Tibial nerve (tissue), 4 donors: ENCODE data around the gene SPACA4. TPM values are rescaled to one million over a fixed set of nuclear protein-coding genes. Genes with fewer than 3 reads are reported as not detected.
"Not testable (repeated sequence)": the region's sequence is repeated elsewhere in the genome, so short reads cannot be mapped to it uniquely, and the experiment has no call there.

ENCODE experiments used
- DNase-seq, 2 donors: peaks; one replicate each; pipeline ENCODE4 v3.0.0-alpha.2; 2019; ENCODE audit warnings: low spot score in 2 of 2
- H3K27ac ChIP-seq, 4 donors: fragments of 200-600 bp; sonication (generic) in 3 of 4; one replicate each; pipeline ENCODE4 v1.5.1; 2017 to 2019; ENCODE audit warnings: mild to moderate bottlenecking in 1 of 4
- H3K27me3 ChIP-seq, 2 donors: fragments of 200-600 bp; sonication (generic) in 1 of 2; one replicate each; pipeline versions ENCODE4 v1.5.1 to v1.6.0; 2017 to 2019
- H3K36me3 ChIP-seq, 3 donors: fragments of 200-600 bp; sonication (generic); one replicate each; pipeline ENCODE4 v1.5.1; 2018 to 2019
- H3K4me1 ChIP-seq, 4 donors: fragments of 200-600 bp; sonication (generic) in 3 of 4; one replicate each; pipeline ENCODE4 v1.5.1; 2017 to 2019
- H3K4me3 ChIP-seq, 4 donors: fragments of 200-600 bp; sonication (generic) in 3 of 4; one replicate each; pipeline ENCODE4 v1.5.1; 2017 to 2019; ENCODE audit warnings: mild to moderate bottlenecking in 1 of 4, moderate library complexity in 1 of 4
- H3K9me3 ChIP-seq, 4 donors: fragments of 200-600 bp; sonication (generic) in 3 of 4; one replicate each; pipeline ENCODE4 v1.5.1; 2017 to 2019
- CTCF ChIP-seq, 5 experiments: fragments of 200-600 bp in 3 of 5; fragments of 450-650 bp in 2 of 5; sonication (generic) in 3 of 5; IDR thresholded peaks; one replicate each; pipeline ENCODE4 v1.5.1; 2016 to 2019; ENCODE audit warnings: antibody characterized with exemption in 5 of 5, mild to moderate bottlenecking in 3 of 5, moderate library complexity in 2 of 5
- EP300 ChIP-seq, 2 donors: sonication (generic); formaldehyde crosslinking; IDR thresholded peaks; one replicate each; pipeline ENCODE4 v1.6.1; 2017; ENCODE audit warnings: antibody characterized with exemption in 2 of 2, mild to moderate bottlenecking in 1 of 2
- POLR2A ChIP-seq, 2 donors: fragments of 450-650 bp; IDR thresholded peaks; one replicate each; pipeline ENCODE4 v1.6.1; 2017; ENCODE audit warnings: antibody characterized with exemption in 2 of 2, mild to moderate bottlenecking in 2 of 2, moderate library complexity in 2 of 2
- WGBS, 2 donors: methylation state at CpG; one replicate each; pipeline ENCODE4 v1.1.5; 2018; 5-methylcytosine and 5-hydroxymethylcytosine counted together
- total RNA-seq, 4 donors: library from RNA; depleted of rRNA; stranded (reverse); fragments of >200 nt; gene quantifications; one replicate each; pipeline ENCODE4 v1.1.0, GENCODE V29; 2016

Gene SPACA4
- total RNA-seq, 4 donors from 2014 or later, result not detected

GRCh38 chr19:48629599-48630295, 23.2 kb downstream of the SPACA4 start:
- H3K27me3 ChIP-seq, result no peaks in the 10 kb centered on the region
- WGBS, 2 donors, result 43 to 50% methylated on average over 30 to 39 of the region's 48 CpGs
- peaks cover 0 to 71% (median 0%) of the 10 kb centered on the region in 3 donors for H3K36me3 ChIP-seq
- peak overlapping the region; percentile 57 to 81 (median 78) for H3K27ac ChIP-seq
- H3K4me3 ChIP-seq, result no peak overlapping the region
- no peak for TF ChIP-seq EP300 (IDR thresholded peaks at IDR 0.05)
- peak in 1 of 2 donors; percentile 8 for TF ChIP-seq POLR2A (IDR thresholded peaks at IDR 0.05)
- TF ChIP-seq CTCF (IDR thresholded peaks at IDR 0.05), result no peak
- H3K9me3 ChIP-seq, result no peaks in the 10 kb centered on the region
- DNase-seq, result no peak
- peaks cover 0 to 76% (median 39%) of the 10 kb centered on the region in 4 donors for H3K4me1 ChIP-seq

- DNase-seq, result no peak
- H3K36me3 ChIP-seq, result peaks cover 0 to 69% (median 0%) of the 10 kb centered on the region in 3 donors
- no peaks in the 10 kb centered on the region for H3K27me3 ChIP-seq
- H3K9me3 ChIP-seq, result no peaks in the 10 kb centered on the region
- WGBS, 2 donors, result 36 to 40% methylated on average over 44 to 47 of the region's 47 CpGs
- peak overlapping the region; percentile 57 to 81 (median 78) for H3K27ac ChIP-seq
- peaks cover 0 to 75% (median 39%) of the 10 kb centered on the region in 4 donors for H3K4me1 ChIP-seq
- no peak overlapping the region for H3K4me3 ChIP-seq
- TF ChIP-seq POLR2A (IDR thresholded peaks at IDR 0.05), result no peak
- peak in 1 of 2 donors; percentile 28 for TF ChIP-seq EP300 (IDR thresholded peaks at IDR 0.05)
- TF ChIP-seq CTCF (IDR thresholded peaks at IDR 0.05), result peak in 1 of 5 experiments; percentile 14
Measured at GRCh38 chr19:48630296-48631063, 23.9 kb downstream of the SPACA4 start.

GRCh38 chr19:48631225-48631624, 24.7 kb downstream of the SPACA4 start:
- Histone ChIP-seq H3K4me1 (peaks cover 0 to 75% (median 41%) of the 10 kb centered on the region in 4 donors), H3K27ac (peak overlapping the region in 3 of 4 donors; percentile 77 to 81 (median 78)), H3K27me3 (no peaks in the 10 kb centered on the region), H3K36me3 (peaks cover 0 to 61% (median 0%) of the 10 kb centered on the region in 3 donors), H3K4me3 (no peak overlapping the region), H3K9me3 (no peaks in the 10 kb centered on the region)
- WGBS, 2 donors, result 54 to 67% methylated on average over 3 of the region's 3 CpGs
- no peak for TF ChIP-seq POLR2A (IDR thresholded peaks at IDR 0.05)
- no peak for TF ChIP-seq EP300 (IDR thresholded peaks at IDR 0.05)
- no peak for TF ChIP-seq CTCF (IDR thresholded peaks at IDR 0.05)
- DNase-seq, result no peak

GRCh38 chr19:48632286-48632685, 25.7 kb downstream of the SPACA4 start:
- WGBS, 2 donors, result 87 to 89% methylated on average over 10 to 11 of the region's 11 CpGs
- H3K4me3 ChIP-seq, H3K27me3 ChIP-seq, H3K9me3 ChIP-seq, DNase-seq: not testable (repeated sequence)
- Histone ChIP-seq H3K27ac (peak overlapping the region in 3 of 4 donors; percentile 29 to 99 (median 94)), H3K36me3 (peaks cover 0 to 53% (median 0%) of the 10 kb centered on the region in 3 donors), H3K4me1 (peaks cover 0 to 84% (median 45%) of the 10 kb centered on the region in 4 donors)

- no peak overlapping the region for H3K4me3 ChIP-seq
- peak overlapping the region; percentile 94 to 99 (median 99) for H3K27ac ChIP-seq
- peaks cover 0 to 84% (median 45%) of the 10 kb centered on the region in 4 donors for H3K4me1 ChIP-seq
- no peak for TF ChIP-seq POLR2A (IDR thresholded peaks at IDR 0.05)
- TF ChIP-seq EP300 (IDR thresholded peaks at IDR 0.05), result no peak
- no peak for TF ChIP-seq CTCF (IDR thresholded peaks at IDR 0.05)
- no peaks in the 10 kb centered on the region for H3K27me3 ChIP-seq
- H3K36me3 ChIP-seq, result peaks cover 0 to 49% (median 0%) of the 10 kb centered on the region in 3 donors
- DNase-seq, result no peak
- no peaks in the 10 kb centered on the region for H3K9me3 ChIP-seq
Measured at GRCh38 chr19:48632692-48633147, 26.2 kb downstream of the SPACA4 start.
